Hepatocyte (in vitro differentiated cells): ENCODE data around the gene MACROH2A1. TPM values are rescaled to one million over a fixed set of nuclear protein-coding genes. Genes with fewer than 3 reads are reported as not detected.

ENCODE experiments used
- DNase-seq: peaks from one replicate; pipeline ENCODE4 v3.0.0-alpha.2; 2016; ENCODE audit warnings: low spot score
- H2AFZ ChIP-seq: fragments of 200-600 bp; sonication (generic); 2 replicates; pipeline ENCODE4 v1.6.0; 2016; ENCODE audit warnings: antibody characterized with exemption, mild to moderate bottlenecking
- H3K27ac ChIP-seq: fragments of 200-600 bp; sonication (generic); 2 replicates; pipeline ENCODE4 v1.5.1; 2016; ENCODE audit warnings: mild to moderate bottlenecking
- H3K27me3 ChIP-seq: fragments of 200-600 bp; sonication (generic); 2 replicates; pipeline ENCODE4 v1.6.1; 2016
- H3K36me3 ChIP-seq: fragments of 200-600 bp; sonication (generic); replicated peaks from 2 replicates; pipeline ENCODE4 v1.5.1; 2016; ENCODE audit warnings: low read depth; ENCODE audit not compliant: insufficient read depth
- H3K4me1 ChIP-seq: fragments of 200-600 bp; sonication (generic); 2 replicates; pipeline ENCODE4 v1.5.1; 2016; ENCODE audit warnings: mild to moderate bottlenecking, moderate library complexity; ENCODE audit not compliant: insufficient read depth
- H3K4me2 ChIP-seq: fragments of 200-600 bp; sonication (generic); 2 replicates; pipeline ENCODE4 v1.6.0; 2016
- H3K4me3 ChIP-seq: fragments of 200-600 bp; sonication (generic); 2 replicates; pipeline ENCODE4 v1.5.1; 2016; ENCODE audit warnings: mild to moderate bottlenecking
- H3K79me2 ChIP-seq: fragments of 200-600 bp; sonication (generic); 2 replicates; pipeline ENCODE4 v1.6.0; 2017; ENCODE audit warnings: mild to moderate bottlenecking
- H3K9me2 ChIP-seq: fragments of 200-600 bp; sonication (generic); replicated peaks from 2 replicates; pipeline ENCODE4 v1.6.0; 2017; ENCODE audit warnings: mild to moderate bottlenecking; ENCODE audit not compliant: insufficient read depth
- H3K9me3 ChIP-seq: fragments of 200-600 bp; sonication (generic); 2 replicates; pipeline ENCODE4 v1.5.1; 2016; ENCODE audit warnings: low read depth, mild to moderate bottlenecking
- H4K20me1 ChIP-seq: fragments of 200-600 bp; sonication (generic); 2 replicates; pipeline ENCODE4 v1.6.0; 2016; ENCODE audit warnings: mild to moderate bottlenecking; ENCODE audit not compliant: insufficient read depth, poor library complexity, severe bottlenecking
- EZH2 ChIP-seq: fragments of 200-600 bp; sonication (generic); IDR thresholded peaks from 2 replicates; pipeline ENCODE4 v1.6.1; 2016; ENCODE audit warnings: antibody characterized with exemption, mild to moderate bottlenecking, borderline replicate concordance
- EZH2phosphoT487 ChIP-seq: fragments of 200-600 bp; sonication (generic); IDR thresholded peaks from one replicate; pipeline ENCODE4 v1.6.1; 2018; ENCODE audit warnings: antibody characterized with exemption, mild to moderate bottlenecking, low read depth, moderate library complexity; ENCODE audit not compliant: unreplicated experiment, severe bottlenecking
- WGBS: methylation state at CpG from one replicate; pipeline ENCODE4 v1.1.6; 2016; ENCODE audit warnings: low lambda C conversion rate; ENCODE audit errors: missing lambda C conversion rate; 5-methylcytosine and 5-hydroxymethylcytosine counted together
- polyA plus RNA-seq: library from polyadenylated mRNA; unstranded; fragments of >200 nt; fragmentation: Nextera tagmentation; extraction: Ambion mirVana; gene quantifications from 2 replicates; pipeline ENCODE4 v1.2.1, GENCODE V29; 2016
- total RNA-seq: library from RNA; depleted of rRNA; stranded (reverse); fragments of >200 nt; gene quantifications from 2 replicates; pipeline ENCODE4 v1.2.3, GENCODE V29; 2014
- TF ChIP-seq, protein P1 (sequence below): fragments of 200-600 bp; sonication (generic); IDR thresholded peaks from 2 replicates; pipeline ENCODE4 v1.5.1; 2016; ENCODE audit warnings: antibody characterized with exemption, mild to moderate bottlenecking; ENCODE audit not compliant: poor library complexity

Gene MACROH2A1
- total and polyA plus RNA-seq, 2 experiments from 2014 or later, result 198 to 304 TPM

- H3K36me3 ChIP-seq, result no peaks in the 10 kb centered on the region
- WGBS, result 36% methylated on average over 8 of the region's 8 CpGs
- peak overlapping the region; percentile 36 for H3K4me2 ChIP-seq
- peaks cover 10% of the 10 kb centered on the region for H3K27me3 ChIP-seq
- TF ChIP-seq EZH2phosphoT487 (peak; percentile 82), EZH2 (no peak)
- TF ChIP-seq, protein P1, sequence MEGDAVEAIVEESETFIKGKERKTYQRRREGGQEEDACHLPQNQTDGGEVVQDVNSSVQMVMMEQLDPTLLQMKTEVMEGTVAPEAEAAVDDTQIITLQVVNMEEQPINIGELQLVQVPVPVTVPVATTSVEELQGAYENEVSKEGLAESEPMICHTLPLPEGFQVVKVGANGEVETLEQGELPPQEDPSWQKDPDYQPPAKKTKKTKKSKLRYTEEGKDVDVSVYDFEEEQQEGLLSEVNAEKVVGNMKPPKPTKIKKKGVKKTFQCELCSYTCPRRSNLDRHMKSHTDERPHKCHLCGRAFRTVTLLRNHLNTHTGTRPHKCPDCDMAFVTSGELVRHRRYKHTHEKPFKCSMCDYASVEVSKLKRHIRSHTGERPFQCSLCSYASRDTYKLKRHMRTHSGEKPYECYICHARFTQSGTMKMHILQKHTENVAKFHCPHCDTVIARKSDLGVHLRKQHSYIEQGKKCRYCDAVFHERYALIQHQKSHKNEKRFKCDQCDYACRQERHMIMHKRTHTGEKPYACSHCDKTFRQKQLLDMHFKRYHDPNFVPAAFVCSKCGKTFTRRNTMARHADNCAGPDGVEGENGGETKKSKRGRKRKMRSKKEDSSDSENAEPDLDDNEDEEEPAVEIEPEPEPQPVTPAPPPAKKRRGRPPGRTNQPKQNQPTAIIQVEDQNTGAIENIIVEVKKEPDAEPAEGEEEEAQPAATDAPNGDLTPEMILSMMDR, result no peak
- H3K79me2 ChIP-seq, result no peaks in the 10 kb centered on the region
- H3K9me3 ChIP-seq, result no peaks in the 10 kb centered on the region
- H3K4me1 ChIP-seq, result peaks cover 9% of the 10 kb centered on the region
- no peak for DNase-seq
- no peak overlapping the region for H3K27ac ChIP-seq
- no peak overlapping the region for H2AFZ ChIP-seq
- no peaks in the 10 kb centered on the region for H4K20me1 ChIP-seq
- H3K9me2 ChIP-seq, result no peaks in the 10 kb centered on the region
- no peak overlapping the region for H3K4me3 ChIP-seq
Observed at GRCh38 chr5:135323701-135324132, 75.3 kb downstream of the MACROH2A1 start.

DNA sequence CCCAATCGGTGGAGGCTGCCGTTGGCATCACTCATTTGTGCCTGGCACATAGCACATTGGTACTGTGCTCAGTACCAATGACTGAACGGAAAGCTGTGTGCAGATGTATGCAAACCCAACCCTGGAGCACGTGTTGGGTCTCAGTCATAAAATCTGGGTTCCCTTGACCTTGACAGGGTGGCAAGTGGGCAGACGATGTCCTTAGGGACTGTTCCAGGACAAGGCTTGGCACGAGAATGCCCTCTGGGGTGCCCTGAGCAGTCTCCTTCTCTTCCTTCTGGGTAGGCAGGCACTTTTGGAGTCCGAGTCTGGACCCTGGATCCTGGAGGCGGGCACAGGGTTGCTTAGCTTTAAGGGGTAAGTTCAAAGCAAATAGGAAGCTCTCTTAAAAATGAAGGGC is 75.8 kb downstream of the MACROH2A1 start:
- no peak overlapping the region for H3K4me3 ChIP-seq
- no peaks in the 10 kb centered on the region for H4K20me1 ChIP-seq
- no peaks in the 10 kb centered on the region for H3K9me2 ChIP-seq
- H3K36me3 ChIP-seq, result no peaks in the 10 kb centered on the region
- H3K27ac ChIP-seq, result no peak overlapping the region
- TF ChIP-seq EZH2phosphoT487 (no peak), EZH2 (no peak)
- TF ChIP-seq, protein P1, result no peak
- H3K4me2 ChIP-seq, result no peak overlapping the region
- H3K79me2 ChIP-seq, result no peaks in the 10 kb centered on the region
- H3K9me3 ChIP-seq, result no peaks in the 10 kb centered on the region
- H3K27me3 ChIP-seq, result peaks cover 10% of the 10 kb centered on the region
- no peak overlapping the region for H2AFZ ChIP-seq
- DNase-seq, result no peak
- H3K4me1 ChIP-seq, result peaks cover 9% of the 10 kb centered on the region
- 79% methylated on average over 8 of the region's 8 CpGs for whole genome bisulfite sequencing

DNA sequence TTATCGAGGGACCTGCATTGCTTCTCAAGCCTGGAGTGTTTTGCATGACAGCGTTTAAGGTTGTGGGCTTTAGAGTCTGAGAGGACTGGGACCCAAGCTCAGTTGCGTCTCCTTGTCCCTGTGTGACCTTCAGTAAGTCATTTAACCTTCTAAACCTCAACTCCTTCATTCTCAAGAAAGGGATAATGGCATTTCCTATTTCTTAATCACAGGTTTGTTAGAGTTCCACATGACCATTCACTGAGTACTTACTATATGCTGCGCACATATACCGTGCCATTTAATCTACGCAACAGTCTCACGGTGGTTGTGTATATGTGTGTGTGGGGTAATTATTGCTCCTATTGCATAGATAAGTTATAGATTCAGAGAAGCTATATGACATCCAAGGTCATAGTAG is 76.3 kb downstream of the MACROH2A1 start:
- no peaks in the 10 kb centered on the region for H3K79me2 ChIP-seq
- no peak overlapping the region for H3K4me3 ChIP-seq
- no peak overlapping the region for H3K27ac ChIP-seq
- H4K20me1 ChIP-seq, result no peaks in the 10 kb centered on the region
- TF ChIP-seq, protein P1, result no peak
- TF ChIP-seq EZH2, result no peak
- TF ChIP-seq EZH2phosphoT487, result no peak
- H3K9me2 ChIP-seq, result no peaks in the 10 kb centered on the region
- peaks cover 10% of the 10 kb centered on the region for H3K27me3 ChIP-seq
- H3K4me1 ChIP-seq, result peaks cover 9% of the 10 kb centered on the region
- DNase-seq, result no peak
- no peaks in the 10 kb centered on the region for H3K9me3 ChIP-seq
- no peak overlapping the region for H2AFZ ChIP-seq
- no peaks in the 10 kb centered on the region for H3K36me3 ChIP-seq
- WGBS, result 95% methylated on average over 7 of the region's 7 CpGs
- H3K4me2 ChIP-seq, result no peak overlapping the region

DNA sequence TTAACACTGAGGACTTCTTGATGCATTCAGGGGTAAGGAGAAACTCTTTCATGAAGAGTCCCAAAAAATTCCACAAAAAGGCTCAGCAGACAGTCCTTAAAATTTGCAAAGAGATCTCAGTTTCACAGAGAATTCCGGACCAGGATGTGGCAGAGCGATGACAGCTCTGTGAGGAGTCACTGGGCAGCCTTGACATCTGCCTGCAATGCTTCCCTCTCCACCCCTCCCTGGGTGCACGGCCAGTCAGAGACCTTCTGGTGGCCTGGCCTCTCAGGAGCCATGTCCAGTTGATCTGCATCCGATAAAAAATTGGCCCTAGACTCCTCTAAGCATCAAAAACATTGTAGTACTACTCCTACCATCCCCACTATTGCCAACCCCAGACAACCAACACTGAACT is 76.8 kb downstream of the MACROH2A1 start:
- Histone ChIP-seq H3K4me1 (peaks cover 9% of the 10 kb centered on the region), H3K36me3 (no peaks in the 10 kb centered on the region), H2AFZ (no peak overlapping the region), H3K4me3 (no peak overlapping the region), H3K9me3 (no peaks in the 10 kb centered on the region), H3K27me3 (peaks cover 10% of the 10 kb centered on the region), H3K4me2 (no peak overlapping the region), H3K27ac (no peak overlapping the region), H3K79me2 (no peaks in the 10 kb centered on the region), H4K20me1 (no peaks in the 10 kb centered on the region), H3K9me2 (no peaks in the 10 kb centered on the region)
- no peak for TF ChIP-seq EZH2
- TF ChIP-seq EZH2phosphoT487, result no peak
- TF ChIP-seq, protein P1, result no peak
- DNase-seq, result no peak
- WGBS, result 82% methylated on average over 4 of the region's 4 CpGs
